Parathyroid adenoma (tissue), 2 donors: ENCODE measurements around the gene LOXL1.

ENCODE experiments used
- H2AFZ ChIP-seq: fragments of 300-600 bp; sonication (generic); one replicate; pipeline ENCODE4 v1.7.0; 2017; ENCODE audit warnings: antibody characterized with exemption, mild to moderate bottlenecking
- H3K27ac ChIP-seq: fragments of 300-600 bp; sonication (generic); one replicate; pipeline ENCODE4 v1.7.0; 2017
- H3K27me3 ChIP-seq: fragments of 300-600 bp; sonication (generic); one replicate; pipeline ENCODE4 v1.7.0; 2017; ENCODE audit warnings: low read length; ENCODE audit not compliant: control insufficient read depth, insufficient read depth
- H3K36me3 ChIP-seq: fragments of 300-600 bp; sonication (generic); one replicate; pipeline ENCODE4 v1.7.0; 2017; ENCODE audit warnings: low read length; ENCODE audit not compliant: control insufficient read depth, insufficient read depth
- H3K4me1 ChIP-seq: fragments of 300-600 bp; sonication (generic); one replicate; pipeline ENCODE4 v1.7.0; 2017; ENCODE audit warnings: control low read depth
- H3K4me2 ChIP-seq: fragments of 300-600 bp; sonication (generic); one replicate; pipeline ENCODE4 v1.7.0; 2017; ENCODE audit warnings: low read length
- H3K4me3 ChIP-seq: fragments of 300-600 bp; sonication (generic); one replicate; pipeline ENCODE4 v1.7.0; 2017; ENCODE audit warnings: low read depth, low read length
- H3K79me2 ChIP-seq: fragments of 300-600 bp; sonication (generic); one replicate; pipeline ENCODE4 v1.7.0; 2017; ENCODE audit warnings: control low read depth
- H3K9ac ChIP-seq: fragments of 300-600 bp; sonication (generic); one replicate; pipeline ENCODE4 v1.7.0; 2017; ENCODE audit warnings: mild to moderate bottlenecking
- H3K9me3 ChIP-seq: fragments of 300-600 bp; sonication (generic); one replicate; pipeline ENCODE4 v1.7.0; 2017; ENCODE audit warnings: low read length; ENCODE audit not compliant: control insufficient read depth
- CTCF ChIP-seq: fragments of 300-600 bp; sonication (generic); IDR thresholded peaks from one replicate; pipeline ENCODE4 v1.7.0; 2017; ENCODE audit warnings: antibody characterized with exemption, mild to moderate bottlenecking
- donor health status: primary hyperparathyroidism.

LOXL1 gene

GRCh38 chr15:73908822-73909122, 17.5 kb upstream of the LOXL1 start:
- Histone ChIP-seq H3K4me1 (no peaks in the 10 kb centered on the region), H3K36me3 (no peaks in the 10 kb centered on the region), H3K27ac (no peak overlapping the region), H3K4me2 (no peak overlapping the region), H3K4me3 (no peak overlapping the region), H3K9ac (no peak overlapping the region), H3K27me3 (no peaks in the 10 kb centered on the region), H2AFZ (no peak overlapping the region), H3K79me2 (no peaks in the 10 kb centered on the region), H3K9me3 (no peaks in the 10 kb centered on the region)
- TF ChIP-seq CTCF, result no peak

GRCh38 chr15:73909651-73910050, 16.6 kb upstream of the LOXL1 start:
- no peaks in the 10 kb centered on the region for H3K4me1 ChIP-seq
- no peak overlapping the region for H3K9ac ChIP-seq

GRCh38 chr15:73910522-73911303, 15.5 kb upstream of the LOXL1 start:
- Histone ChIP-seq H3K4me3 (no peak overlapping the region), H3K9ac (no peak overlapping the region), H3K27ac (no peak overlapping the region), H3K27me3 (no peaks in the 10 kb centered on the region), H3K4me2 (no peak overlapping the region), H2AFZ (no peak overlapping the region), H3K79me2 (no peaks in the 10 kb centered on the region), H3K9me3 (no peaks in the 10 kb centered on the region), H3K36me3 (no peaks in the 10 kb centered on the region), H3K4me1 (no peaks in the 10 kb centered on the region)
- no peak for TF ChIP-seq CTCF

More at GRCh38 chr15:73909651-73910050, 16.6 kb upstream of the LOXL1 start:
- no peak for TF ChIP-seq CTCF
- Histone ChIP-seq H3K4me3 (no peak overlapping the region), H2AFZ (no peak overlapping the region), H3K27me3 (no peaks in the 10 kb centered on the region), H3K36me3 (no peaks in the 10 kb centered on the region), H3K27ac (no peak overlapping the region), H3K79me2 (no peaks in the 10 kb centered on the region), H3K9me3 (no peaks in the 10 kb centered on the region), H3K4me2 (no peak overlapping the region)

GRCh38 chr15:73912030-73912596, 14.1 kb upstream of the LOXL1 start:
- Histone ChIP-seq H2AFZ (no peak overlapping the region), H3K27me3 (no peaks in the 10 kb centered on the region), H3K9ac (no peak overlapping the region), H3K4me2 (no peak overlapping the region), H3K27ac (no peak overlapping the region), H3K4me3 (no peak overlapping the region), H3K79me2 (no peaks in the 10 kb centered on the region), H3K4me1 (no peaks in the 10 kb centered on the region), H3K36me3 (no peaks in the 10 kb centered on the region), H3K9me3 (no peaks in the 10 kb centered on the region)
- TF ChIP-seq CTCF, result no peak

- Histone ChIP-seq H2AFZ (no peak overlapping the region), H3K27ac (no peak overlapping the region), H3K36me3 (no peaks in the 10 kb centered on the region), H3K9ac (no peak overlapping the region), H3K79me2 (no peaks in the 10 kb centered on the region), H3K4me1 (no peaks in the 10 kb centered on the region), H3K4me2 (no peak overlapping the region), H3K4me3 (no peak overlapping the region), H3K9me3 (no peaks in the 10 kb centered on the region), H3K27me3 (no peaks in the 10 kb centered on the region)
- no peak for TF ChIP-seq CTCF
Measured at GRCh38 chr15:73914145-73914544, 12.1 kb upstream of the LOXL1 start.
